Brain microvascular endothelial cell (primary cell): ENCODE data around the gene CCDC90B.
A peak's percentile ranks its signal among the peaks of the same experiment; 100 is the strongest.

ENCODE experiments used
- DNase-seq: peaks from one replicate; pipeline ENCODE4 v3.0.0-alpha.2; 2020
- H3K27ac ChIP-seq: fragments of 250-450 bp; sonication (Bioruptor Pico); 2 replicates; pipeline ENCODE4 v1.5.1; 2020; ENCODE audit warnings: mild to moderate bottlenecking, moderate library complexity
- H3K27me3 ChIP-seq: fragments of 250-450 bp; sonication (Bioruptor Pico); replicated peaks from 2 replicates; pipeline ENCODE4 v1.5.1; 2020; ENCODE audit warnings: mild to moderate bottlenecking
- H3K36me3 ChIP-seq: fragments of 250-450 bp; sonication (Bioruptor Pico); replicated peaks from 2 replicates; pipeline ENCODE4 v1.5.1; 2020; ENCODE audit warnings: mild to moderate bottlenecking
- H3K4me3 ChIP-seq: 2 replicates; pipeline ENCODE4 v1.5.1; 2011; ENCODE audit warnings: low read depth, mild to moderate bottlenecking, control low read depth, low read length, moderate library complexity
- in situ Hi-C: cut with HindIII; loops from 2 replicates; pipeline ENCODE4 v1.10.0; 2017; ENCODE audit warnings: low sequenced_read_pairs, low pct_ligation_motif_present
- TF ChIP-seq, protein P1 (sequence below): IDR thresholded peaks from 2 replicates; pipeline ENCODE4 v1.5.1; 2011; ENCODE audit warnings: low read depth, mild to moderate bottlenecking, moderate library complexity, low read length, control low read depth, inconsistent platforms; ENCODE audit errors: missing control alignments

The CCDC90B gene

DNA sequence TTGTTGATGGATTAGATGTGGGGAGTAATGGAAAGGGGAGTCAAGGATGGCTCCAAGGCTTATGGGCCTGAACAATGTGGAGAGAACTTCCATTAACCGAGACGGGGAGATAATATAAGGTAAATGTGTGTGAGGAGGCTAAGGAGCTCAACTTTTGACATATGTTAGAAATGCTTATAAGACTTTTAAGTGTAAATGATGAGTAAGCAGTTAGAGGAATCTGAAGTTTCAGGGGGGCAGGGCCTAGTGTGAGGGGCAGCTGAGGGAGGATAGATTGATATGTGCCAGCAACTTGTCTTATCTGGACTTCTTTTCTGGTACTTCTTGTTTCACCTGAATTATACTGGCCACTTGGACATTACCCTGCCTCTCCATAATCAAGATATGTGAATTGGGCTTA lies 62.7 kb downstream of the CCDC90B start:
- TF ChIP-seq, protein P1, sequence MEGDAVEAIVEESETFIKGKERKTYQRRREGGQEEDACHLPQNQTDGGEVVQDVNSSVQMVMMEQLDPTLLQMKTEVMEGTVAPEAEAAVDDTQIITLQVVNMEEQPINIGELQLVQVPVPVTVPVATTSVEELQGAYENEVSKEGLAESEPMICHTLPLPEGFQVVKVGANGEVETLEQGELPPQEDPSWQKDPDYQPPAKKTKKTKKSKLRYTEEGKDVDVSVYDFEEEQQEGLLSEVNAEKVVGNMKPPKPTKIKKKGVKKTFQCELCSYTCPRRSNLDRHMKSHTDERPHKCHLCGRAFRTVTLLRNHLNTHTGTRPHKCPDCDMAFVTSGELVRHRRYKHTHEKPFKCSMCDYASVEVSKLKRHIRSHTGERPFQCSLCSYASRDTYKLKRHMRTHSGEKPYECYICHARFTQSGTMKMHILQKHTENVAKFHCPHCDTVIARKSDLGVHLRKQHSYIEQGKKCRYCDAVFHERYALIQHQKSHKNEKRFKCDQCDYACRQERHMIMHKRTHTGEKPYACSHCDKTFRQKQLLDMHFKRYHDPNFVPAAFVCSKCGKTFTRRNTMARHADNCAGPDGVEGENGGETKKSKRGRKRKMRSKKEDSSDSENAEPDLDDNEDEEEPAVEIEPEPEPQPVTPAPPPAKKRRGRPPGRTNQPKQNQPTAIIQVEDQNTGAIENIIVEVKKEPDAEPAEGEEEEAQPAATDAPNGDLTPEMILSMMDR, result no peak
- in situ Hi-C loops, result no loop called here
- Histone ChIP-seq H3K27me3 (no peaks in the 10 kb centered on the region), H3K4me3 (no peak overlapping the region), H3K36me3 (no peaks in the 10 kb centered on the region), H3K27ac (no peak overlapping the region)
- no peak for DNase-seq

DNA sequence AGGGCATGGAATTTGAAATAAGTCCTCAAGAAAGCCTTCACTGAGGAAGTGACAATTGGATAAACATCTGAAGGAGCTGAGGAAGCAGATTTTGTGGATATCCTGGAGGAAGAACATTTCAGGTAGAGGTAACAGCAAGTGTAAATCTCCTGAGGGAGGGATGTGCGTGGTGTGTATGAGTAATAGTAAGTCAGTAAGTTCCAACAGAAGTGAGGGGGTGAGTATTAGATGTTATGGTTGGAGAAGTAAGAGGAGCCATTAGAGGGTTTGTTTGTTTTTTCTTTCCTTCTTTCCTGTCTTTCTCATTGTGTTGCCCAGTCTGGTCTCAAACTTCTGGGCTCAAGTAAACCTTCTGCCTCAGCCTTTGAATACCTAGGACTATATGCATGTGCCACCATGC lies 63.7 kb downstream of the CCDC90B start:
- no peak for DNase-seq
- Histone ChIP-seq H3K4me3 (no peak overlapping the region), H3K27ac (no peak overlapping the region), H3K27me3 (no peaks in the 10 kb centered on the region), H3K36me3 (no peaks in the 10 kb centered on the region)
- in situ Hi-C loops, result no loop called here
- TF ChIP-seq, protein P1, result no peak

DNA sequence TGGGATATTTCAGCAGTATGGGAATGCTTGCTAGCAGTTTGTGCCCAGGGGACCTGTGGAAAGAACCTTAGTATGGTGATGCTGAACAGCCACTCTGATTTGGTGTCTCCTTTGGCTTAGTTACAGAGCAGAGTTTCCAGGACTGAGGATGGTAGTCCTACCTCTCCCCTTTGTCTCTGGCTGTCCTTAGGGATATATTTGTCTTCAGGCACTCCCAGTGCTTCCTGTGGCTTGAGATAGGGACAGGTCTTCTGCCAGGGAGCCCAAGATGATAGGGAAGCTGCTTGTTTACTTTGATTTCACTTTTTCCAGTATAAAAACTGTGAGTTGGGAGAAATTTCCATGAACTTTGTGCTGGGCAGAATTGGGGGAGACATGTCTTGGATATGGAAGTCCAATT lies 64.5 kb downstream of the CCDC90B start:
- Histone ChIP-seq H3K27ac (no peak overlapping the region), H3K36me3 (no peaks in the 10 kb centered on the region), H3K4me3 (no peak overlapping the region), H3K27me3 (no peaks in the 10 kb centered on the region)
- in situ Hi-C loops, result no loop called here
- DNase-seq, result no peak
- TF ChIP-seq, protein P1, result no peak

DNA sequence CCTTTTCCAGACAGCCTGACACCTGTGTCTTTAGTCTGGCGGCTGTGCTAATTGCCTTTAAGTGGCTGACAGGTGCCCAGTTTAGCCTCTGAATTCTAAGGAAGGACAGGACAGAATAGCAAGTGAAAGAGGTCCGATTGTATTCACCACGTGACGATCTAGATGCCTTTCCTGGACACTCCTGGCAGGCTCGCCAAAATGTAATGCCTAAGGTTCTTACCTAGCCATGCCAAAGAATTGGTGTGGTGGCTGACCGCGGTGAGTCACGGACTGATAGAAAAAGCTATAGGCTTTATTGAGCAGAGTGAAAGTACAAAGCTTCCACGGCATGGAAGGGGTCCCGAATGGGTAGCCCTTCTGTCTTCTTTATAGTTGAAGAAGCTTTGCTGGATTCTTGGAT lies 65.9 kb downstream of the CCDC90B start:
- no peak for DNase-seq
- Histone ChIP-seq H3K4me3 (no peak overlapping the region), H3K27ac (no peak overlapping the region)

DNA sequence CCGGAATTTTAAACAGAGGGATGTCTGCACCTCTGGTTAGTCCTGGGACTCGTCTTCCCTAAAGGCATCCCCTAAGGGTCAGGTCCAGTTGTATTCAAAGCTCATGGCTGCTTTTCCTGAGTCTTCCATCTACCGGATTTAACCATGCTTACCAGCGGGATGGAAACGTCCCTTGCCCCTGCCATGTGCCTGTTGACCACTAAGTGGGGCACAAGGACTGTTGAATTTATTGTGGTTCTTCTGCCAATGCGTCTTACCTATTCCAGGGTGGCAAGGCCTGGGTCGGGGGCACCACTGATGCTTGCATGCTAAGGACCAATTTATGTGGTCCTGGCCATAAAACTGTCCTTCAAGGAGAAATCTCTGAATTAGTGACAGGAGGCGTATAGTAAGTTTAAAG lies 67.1 kb downstream of the CCDC90B start:
- no peak overlapping the region for H3K27ac ChIP-seq
- TF ChIP-seq, protein P1, result peak; percentile 45
- in situ Hi-C loops, result no loop called here
- no peak overlapping the region for H3K4me3 ChIP-seq
- no peak for DNase-seq
- H3K27me3 ChIP-seq, result no peaks in the 10 kb centered on the region
- H3K36me3 ChIP-seq, result no peaks in the 10 kb centered on the region

More for the DNA sequence above, 65.9 kb downstream of the CCDC90B start:
- Histone ChIP-seq H3K27me3 (no peaks in the 10 kb centered on the region), H3K36me3 (no peaks in the 10 kb centered on the region)
- TF ChIP-seq, protein P1, result no peak
- in situ Hi-C loops, result no loop called here
